ENCODE measurements around the gene ENDOD1.
A peak's percentile ranks its signal among the peaks of the same experiment; 100 is the strongest.

The ENDOD1 gene

GRCh38 chr11:95054356-95054755 lies 35.3 kb upstream of the ENDOD1 start:
- H3K4me3 ChIP-seq, result no peak overlapping the region
- TF ChIP-seq CTCF (IDR thresholded peaks at IDR 0.05), result no peak
- no peak for DNase-seq (ENCODE audit: low spot score)
- no peak overlapping the region for H3K27ac ChIP-seq

GRCh38 chr11:95055283-95055897 lies 34.3 kb upstream of the ENDOD1 start:
- no peak for DNase-seq (ENCODE audit: low spot score)
- no peak for TF ChIP-seq CTCF (IDR thresholded peaks at IDR 0.05)
- Histone ChIP-seq H3K4me3 (no peak overlapping the region), H3K27ac (no peak overlapping the region)

- no peak overlapping the region for H3K4me3 ChIP-seq
- H3K27ac ChIP-seq, result no peak overlapping the region
- DNase-seq (ENCODE audit: low spot score), result no peak
- no peak for TF ChIP-seq CTCF (IDR thresholded peaks at IDR 0.05)
Measured at GRCh38 chr11:95057959-95058358, 31.7 kb upstream of the ENDOD1 start.

- H3K4me3 ChIP-seq, result no peak overlapping the region
- no peak overlapping the region for H3K27ac ChIP-seq
- no peak for TF ChIP-seq CTCF (IDR thresholded peaks at IDR 0.05)
- no peak for DNase-seq (ENCODE audit: low spot score)
Measured at GRCh38 chr11:95058621-95059020, 31.0 kb upstream of the ENDOD1 start.

- Histone ChIP-seq H3K27ac (no peak overlapping the region), H3K4me3 (no peak overlapping the region)
- DNase-seq (ENCODE audit: low spot score), result no peak
- no peak for TF ChIP-seq CTCF (IDR thresholded peaks at IDR 0.05)
Measured at GRCh38 chr11:95059046-95059445, 30.6 kb upstream of the ENDOD1 start.

GRCh38 chr11:95065336-95065735 lies 24.3 kb upstream of the ENDOD1 start:
- TF ChIP-seq CTCF (IDR thresholded peaks at IDR 0.05), result no peak
- no peak overlapping the region for H3K27ac ChIP-seq
- DNase-seq (ENCODE audit: low spot score), result no peak
- H3K4me3 ChIP-seq, result no peak overlapping the region

GRCh38 chr11:95066716-95067038 lies 23.0 kb upstream of the ENDOD1 start, which contains the start of gene SRSF8:
Gene SRSF8, plus strand, starts transcription at chr11:95066919. Its CDS starts 308 bp downstream, at chr11:95067227.
- no peak for DNase-seq (ENCODE audit: low spot score)
- H3K4me3 ChIP-seq, result peak within 1 kb of the TSS; percentile 84
- TF ChIP-seq CTCF (IDR thresholded peaks at IDR 0.05), result no peak
- peak within 1 kb of the TSS; percentile 95 to 99 for H3K27ac ChIP-seq
